Measurements from ENCODE around the gene CD99L2.

Gene CD99L2

DNA sequence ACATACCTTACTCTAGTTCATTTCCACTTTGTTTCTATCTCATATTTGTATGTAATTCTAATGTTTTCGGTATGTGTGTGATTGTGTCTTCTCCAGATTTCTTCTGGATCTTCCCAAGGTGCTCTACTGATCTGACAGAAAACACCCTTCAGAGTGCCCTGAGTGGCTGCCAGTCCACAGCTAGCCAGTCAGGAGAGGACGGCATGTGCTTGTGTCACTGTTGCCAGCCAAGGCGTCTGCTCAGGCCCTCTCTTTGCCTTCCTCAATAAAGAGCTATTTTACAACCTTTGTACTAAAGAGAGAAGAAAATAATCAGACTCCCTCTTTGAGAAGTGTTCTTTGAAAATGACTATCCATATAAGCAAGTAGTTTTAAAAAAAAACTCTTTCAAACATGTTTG lies 29.0 kb downstream of the CD99L2 start:
- Histone ChIP-seq H2AK5ac (ENCODE audit: low read length, severe bottlenecking) (no peak overlapping the region), H3K23ac (ENCODE audit: low read length in 2 of 2) (no peak overlapping the region), H3K4ac (ENCODE audit: low read depth in 1 of 2, low read length in 2 of 2) (no peak overlapping the region), H2BK5ac (ENCODE audit: low read depth, low read length, poor library complexity, severe bottlenecking) (no peak overlapping the region), H3K4me1 (ENCODE audit: control insufficient read depth, insufficient read depth, low read depth, low read length) (peaks cover 2% of the 10 kb centered on the region), H3K27ac (ENCODE audit: low read length, poor library complexity, severe bottlenecking) (no peak overlapping the region), H2BK15ac (ENCODE audit: low read depth, poor library complexity, severe bottlenecking) (no peak overlapping the region), H3K4me3 (ENCODE audit: insufficient read depth in 1 of 2, low read depth in 1 of 2, low read length in 2 of 2) (no peak overlapping the region), H3K4me2 (ENCODE audit: low read length, poor library complexity, severe bottlenecking) (no peak overlapping the region), H3K9me3 (ENCODE audit: control insufficient read depth, low read length) (no peaks in the 10 kb centered on the region), H2AFZ (ENCODE audit: low read depth, low read length) (no peak overlapping the region), H3K79me1 (replicated peaks; ENCODE audit: low read length, poor library complexity, severe bottlenecking) (peaks cover 11% of the 10 kb centered on the region), H3K27me3 (ENCODE audit: control insufficient read depth in 1 of 2, insufficient read depth in 1 of 2, low read length in 2 of 2) (no peaks in the 10 kb centered on the region), H3K36me3 (ENCODE audit: control insufficient read depth in 1 of 2, insufficient read depth in 2 of 2, low read depth in 1 of 2, low read length in 2 of 2) (peaks cover 0 to 1% of the 10 kb centered on the region in 2 experiments), H2BK120ac (ENCODE audit: low read depth, low read length) (no peak overlapping the region), H4K8ac (ENCODE audit: low read length) (no peak overlapping the region), H2BK12ac (ENCODE audit: low read length in 2 of 2) (no peak overlapping the region), H3K14ac (ENCODE audit: low read length in 2 of 2) (no peak overlapping the region), H4K91ac (ENCODE audit: low read length) (no peak overlapping the region), H3K9ac (ENCODE audit: low read length) (no peak overlapping the region), H3K18ac (ENCODE audit: low read depth in 1 of 2, low read length in 2 of 2) (no peak overlapping the region)
- DNase-seq, result no peak
- WGBS, result 83% methylated on average over 2 of the region's 3 CpGs

DNA sequence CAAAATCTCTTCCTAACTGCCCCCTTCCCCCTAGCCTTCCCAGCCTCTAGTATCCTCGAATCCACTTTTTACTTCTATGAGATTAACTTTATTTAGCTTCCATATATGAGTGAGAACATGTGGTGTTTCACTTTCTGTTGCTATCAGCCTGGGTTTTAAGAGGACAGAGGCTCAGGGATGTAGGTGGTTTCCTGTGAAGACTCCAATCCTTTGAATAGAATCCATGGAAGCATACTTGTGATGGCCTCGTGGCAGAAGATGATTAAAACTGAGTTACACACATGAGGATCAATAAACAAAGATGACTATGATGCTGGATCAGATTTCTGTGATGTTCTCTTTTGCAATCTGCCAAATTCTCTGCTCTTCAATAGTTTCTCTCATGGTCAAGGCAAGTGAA lies 29.8 kb downstream of the CD99L2 start:
- H3K27ac ChIP-seq (ENCODE audit: low read length, poor library complexity, severe bottlenecking), result no peak overlapping the region
- 100% methylated on average over 1 of the region's 2 CpGs for WGBS
- peaks cover 14% of the 10 kb centered on the region for H3K79me1 ChIP-seq (replicated peaks; ENCODE audit: low read length, poor library complexity, severe bottlenecking)
- no peak for DNase-seq
- peaks cover 0 to 6% of the 10 kb centered on the region in 2 experiments for H3K36me3 ChIP-seq (ENCODE audit: control insufficient read depth in 1 of 2, insufficient read depth in 2 of 2, low read depth in 1 of 2, low read length in 2 of 2)
- no peaks in the 10 kb centered on the region for H3K9me3 ChIP-seq (ENCODE audit: control insufficient read depth, low read length)
- no peak overlapping the region for H4K8ac ChIP-seq (ENCODE audit: low read length)
- H2BK12ac ChIP-seq (ENCODE audit: low read length in 2 of 2), result no peak overlapping the region
- no peak overlapping the region for H3K18ac ChIP-seq (ENCODE audit: low read depth in 1 of 2, low read length in 2 of 2)
- no peak overlapping the region for H4K91ac ChIP-seq (ENCODE audit: low read length)
- H3K4me2 ChIP-seq (ENCODE audit: low read length, poor library complexity, severe bottlenecking), result no peak overlapping the region
- H2AFZ ChIP-seq (ENCODE audit: low read depth, low read length), result no peak overlapping the region
- H3K23ac ChIP-seq (ENCODE audit: low read length in 2 of 2), result no peak overlapping the region
- no peak overlapping the region for H3K14ac ChIP-seq (ENCODE audit: low read length in 2 of 2)
- H3K4ac ChIP-seq (ENCODE audit: low read depth in 1 of 2, low read length in 2 of 2), result no peak overlapping the region
- no peak overlapping the region for H2AK5ac ChIP-seq (ENCODE audit: low read length, severe bottlenecking)
- no peaks in the 10 kb centered on the region for H3K27me3 ChIP-seq (ENCODE audit: control insufficient read depth in 1 of 2, insufficient read depth in 1 of 2, low read length in 2 of 2)
- peaks cover under 1% of the 10 kb centered on the region for H3K4me1 ChIP-seq (ENCODE audit: control insufficient read depth, insufficient read depth, low read depth, low read length)
- H3K4me3 ChIP-seq (ENCODE audit: insufficient read depth in 1 of 2, low read depth in 1 of 2, low read length in 2 of 2), result no peak overlapping the region
- no peak overlapping the region for H2BK15ac ChIP-seq (ENCODE audit: low read depth, poor library complexity, severe bottlenecking)
- no peak overlapping the region for H3K9ac ChIP-seq (ENCODE audit: low read length)
- no peak overlapping the region for H2BK5ac ChIP-seq (ENCODE audit: low read depth, low read length, poor library complexity, severe bottlenecking)
- no peak overlapping the region for H2BK120ac ChIP-seq (ENCODE audit: low read depth, low read length)

DNA sequence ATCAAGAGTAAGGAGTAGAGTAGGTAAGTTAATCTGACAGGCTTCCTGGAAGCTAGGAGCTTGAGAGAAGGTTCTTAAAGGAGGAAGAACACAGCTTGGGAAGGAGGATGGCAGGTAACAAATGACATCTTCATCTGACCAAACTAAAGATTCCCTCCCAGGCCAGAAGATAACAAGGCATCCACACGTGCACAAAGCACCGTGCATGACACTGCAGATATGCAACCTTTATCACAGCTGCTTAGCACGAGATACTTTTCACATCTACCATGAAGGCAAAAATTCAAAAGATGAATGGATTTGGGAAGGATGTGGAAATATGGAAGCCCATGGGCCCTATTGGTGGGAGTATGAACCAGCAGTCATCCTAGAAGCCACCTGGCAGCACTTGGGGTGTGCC lies 34.3 kb downstream of the CD99L2 start:
- Histone ChIP-seq H2BK12ac (ENCODE audit: low read length in 2 of 2) (no peak overlapping the region), H2AK5ac (ENCODE audit: low read length, severe bottlenecking) (no peak overlapping the region), H3K36me3 (ENCODE audit: control insufficient read depth in 1 of 2, insufficient read depth in 2 of 2, low read depth in 1 of 2, low read length in 2 of 2) (peaks cover 0 to 6% of the 10 kb centered on the region in 2 experiments), H2AFZ (ENCODE audit: low read depth, low read length) (no peak overlapping the region), H3K23ac (ENCODE audit: low read length in 2 of 2) (no peak overlapping the region), H4K8ac (ENCODE audit: low read length) (no peak overlapping the region), H2BK120ac (ENCODE audit: low read depth, low read length) (no peak overlapping the region), H3K18ac (ENCODE audit: low read depth in 1 of 2, low read length in 2 of 2) (no peak overlapping the region), H2BK15ac (ENCODE audit: low read depth, poor library complexity, severe bottlenecking) (no peak overlapping the region), H2BK5ac (ENCODE audit: low read depth, low read length, poor library complexity, severe bottlenecking) (no peak overlapping the region), H3K4me1 (ENCODE audit: control insufficient read depth, insufficient read depth, low read depth, low read length) (no peaks in the 10 kb centered on the region), H3K4me2 (ENCODE audit: low read length, poor library complexity, severe bottlenecking) (no peak overlapping the region), H3K9me3 (ENCODE audit: control insufficient read depth, low read length) (peaks cover 6% of the 10 kb centered on the region), H3K27me3 (ENCODE audit: control insufficient read depth in 1 of 2, insufficient read depth in 1 of 2, low read length in 2 of 2) (no peaks in the 10 kb centered on the region), H3K9ac (ENCODE audit: low read length) (no peak overlapping the region), H3K27ac (ENCODE audit: low read length, poor library complexity, severe bottlenecking) (no peak overlapping the region), H4K91ac (ENCODE audit: low read length) (no peak overlapping the region), H3K79me1 (replicated peaks; ENCODE audit: low read length, poor library complexity, severe bottlenecking) (peaks cover 6% of the 10 kb centered on the region), H3K4me3 (ENCODE audit: insufficient read depth in 1 of 2, low read depth in 1 of 2, low read length in 2 of 2) (no peak overlapping the region), H3K4ac (ENCODE audit: low read depth in 1 of 2, low read length in 2 of 2) (no peak overlapping the region), H3K14ac (ENCODE audit: low read length in 2 of 2) (no peak overlapping the region)
- DNase-seq, result no peak
- WGBS, result no CpG with 5 or more reads among the region's 3 CpGs

DNA sequence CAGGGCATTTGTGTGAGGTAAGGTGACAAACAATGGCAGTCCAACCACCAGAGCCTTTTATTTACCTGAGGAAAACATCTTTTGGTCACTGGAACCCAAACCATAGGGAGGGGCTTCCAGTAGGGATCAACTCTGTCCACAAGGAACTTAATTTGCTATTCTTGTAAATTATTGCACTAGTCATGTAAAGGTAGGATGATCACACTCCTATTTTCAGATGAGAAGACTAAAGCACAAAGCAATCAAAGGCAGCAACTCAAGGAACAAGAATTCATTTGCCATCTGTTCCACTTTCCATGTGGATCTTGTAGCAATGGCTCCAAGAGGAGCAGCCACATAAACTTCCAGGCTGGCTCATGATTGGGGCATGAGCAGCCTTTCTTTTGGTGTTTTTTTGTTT lies 35.3 kb downstream of the CD99L2 start:
- Histone ChIP-seq H2AFZ (ENCODE audit: low read depth, low read length) (no peak overlapping the region), H3K14ac (ENCODE audit: low read length in 2 of 2) (no peak overlapping the region), H3K23ac (ENCODE audit: low read length in 2 of 2) (no peak overlapping the region), H3K4me3 (ENCODE audit: insufficient read depth in 1 of 2, low read depth in 1 of 2, low read length in 2 of 2) (no peak overlapping the region), H2BK12ac (ENCODE audit: low read length in 2 of 2) (no peak overlapping the region), H3K4ac (ENCODE audit: low read depth in 1 of 2, low read length in 2 of 2) (no peak overlapping the region), H3K4me1 (ENCODE audit: control insufficient read depth, insufficient read depth, low read depth, low read length) (no peaks in the 10 kb centered on the region), H3K36me3 (ENCODE audit: control insufficient read depth in 1 of 2, insufficient read depth in 2 of 2, low read depth in 1 of 2, low read length in 2 of 2) (peaks cover 0 to 6% of the 10 kb centered on the region in 2 experiments), H2BK5ac (ENCODE audit: low read depth, low read length, poor library complexity, severe bottlenecking) (no peak overlapping the region), H2BK15ac (ENCODE audit: low read depth, poor library complexity, severe bottlenecking) (no peak overlapping the region), H4K91ac (ENCODE audit: low read length) (no peak overlapping the region), H2AK5ac (ENCODE audit: low read length, severe bottlenecking) (no peak overlapping the region), H3K27ac (ENCODE audit: low read length, poor library complexity, severe bottlenecking) (no peak overlapping the region), H3K79me1 (replicated peaks; ENCODE audit: low read length, poor library complexity, severe bottlenecking) (peaks cover 6% of the 10 kb centered on the region), H2BK120ac (ENCODE audit: low read depth, low read length) (no peak overlapping the region), H3K4me2 (ENCODE audit: low read length, poor library complexity, severe bottlenecking) (no peak overlapping the region), H4K8ac (ENCODE audit: low read length) (no peak overlapping the region), H3K27me3 (ENCODE audit: control insufficient read depth in 1 of 2, insufficient read depth in 1 of 2, low read length in 2 of 2) (no peaks in the 10 kb centered on the region), H3K9me3 (ENCODE audit: control insufficient read depth, low read length) (peaks cover 11% of the 10 kb centered on the region), H3K9ac (ENCODE audit: low read length) (no peak overlapping the region), H3K18ac (ENCODE audit: low read depth in 1 of 2, low read length in 2 of 2) (no peak overlapping the region)
- DNase-seq, result no peak

Data from mesenchymal stem cell (in vitro differentiated cells and primary cell).